ENCODE measurements around the gene HOXB6.

DNA sequence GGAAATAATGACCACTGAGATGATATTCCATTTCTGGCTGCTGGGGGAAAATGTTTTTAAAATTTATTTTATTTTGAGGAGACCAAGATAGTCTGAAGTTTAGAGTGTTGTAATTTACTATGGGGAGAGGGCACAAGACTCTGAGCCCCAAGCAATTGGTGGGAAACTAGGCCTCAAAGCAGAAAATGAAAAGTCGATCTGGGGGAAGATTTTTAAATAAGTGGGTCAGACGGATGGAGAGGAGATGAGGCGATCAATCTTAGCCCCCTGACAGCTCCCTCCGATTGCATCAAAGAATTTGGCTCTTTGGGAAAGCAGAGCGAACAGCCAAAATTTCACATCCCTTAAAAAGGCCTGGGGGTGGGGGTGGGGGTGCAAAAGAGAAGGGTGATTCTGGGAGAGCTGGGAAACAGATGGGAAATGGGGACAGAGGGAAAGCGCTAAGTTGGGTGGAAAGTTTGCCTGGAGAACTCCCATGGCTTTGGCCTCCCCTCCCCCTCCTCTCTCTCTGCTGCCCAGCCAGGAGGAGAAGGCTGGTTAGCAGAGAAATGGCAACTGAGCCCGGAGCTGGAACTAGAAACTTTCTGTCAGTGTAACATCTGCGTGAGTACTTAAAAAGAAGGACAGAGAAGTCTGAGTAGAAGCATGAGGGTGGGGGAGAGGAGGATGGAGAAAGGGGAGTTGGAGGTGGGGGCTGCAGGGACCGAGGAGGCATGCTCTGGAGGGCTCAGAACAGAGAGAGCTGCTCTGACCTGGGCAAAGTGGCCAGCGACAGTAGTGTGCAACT is 58.5 kb downstream of the HOXB6 start:
- TF ChIP-seq, protein P1, sequence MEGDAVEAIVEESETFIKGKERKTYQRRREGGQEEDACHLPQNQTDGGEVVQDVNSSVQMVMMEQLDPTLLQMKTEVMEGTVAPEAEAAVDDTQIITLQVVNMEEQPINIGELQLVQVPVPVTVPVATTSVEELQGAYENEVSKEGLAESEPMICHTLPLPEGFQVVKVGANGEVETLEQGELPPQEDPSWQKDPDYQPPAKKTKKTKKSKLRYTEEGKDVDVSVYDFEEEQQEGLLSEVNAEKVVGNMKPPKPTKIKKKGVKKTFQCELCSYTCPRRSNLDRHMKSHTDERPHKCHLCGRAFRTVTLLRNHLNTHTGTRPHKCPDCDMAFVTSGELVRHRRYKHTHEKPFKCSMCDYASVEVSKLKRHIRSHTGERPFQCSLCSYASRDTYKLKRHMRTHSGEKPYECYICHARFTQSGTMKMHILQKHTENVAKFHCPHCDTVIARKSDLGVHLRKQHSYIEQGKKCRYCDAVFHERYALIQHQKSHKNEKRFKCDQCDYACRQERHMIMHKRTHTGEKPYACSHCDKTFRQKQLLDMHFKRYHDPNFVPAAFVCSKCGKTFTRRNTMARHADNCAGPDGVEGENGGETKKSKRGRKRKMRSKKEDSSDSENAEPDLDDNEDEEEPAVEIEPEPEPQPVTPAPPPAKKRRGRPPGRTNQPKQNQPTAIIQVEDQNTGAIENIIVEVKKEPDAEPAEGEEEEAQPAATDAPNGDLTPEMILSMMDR (IDR thresholded peaks at IDR 0.05): no peak
- TF ChIP-seq EZH2phosphoT487 (IDR thresholded peaks at IDR 0.05): no peak
